K562 (cell line): ENCODE measurements around the gene PRKAR2B. TPM values are rescaled to one million over a fixed set of nuclear protein-coding genes. Genes with fewer than 3 reads are reported as not detected.

ENCODE experiments used
- BMI1 ChIP-seq: fragments of 150-350 bp; IDR thresholded peaks from 2 replicates; pipeline ENCODE4 v1.6.1; 2014; ENCODE audit warnings: low read length
- CBFB ChIP-seq: sonication (generic); formaldehyde crosslinking; IDR thresholded peaks from 2 replicates; pipeline ENCODE4 v1.4.0; 2020; ENCODE audit warnings: mild to moderate bottlenecking, missing genetic modification reagents
- ESRRB ChIP-seq: fragments of 250-450 bp; sonication (Bioruptor Pico); IDR thresholded peaks from 2 replicates; pipeline ENCODE4 v1.5.0; 2020; ENCODE audit warnings: mild to moderate bottlenecking, moderate library complexity, borderline replicate concordance
- KDM1A ChIP-seq, 2 experiments: fragments of 450-650 bp; IDR thresholded peaks; 2 replicates each; pipeline ENCODE4 v1.6.1; 2016; ENCODE audit warnings: mild to moderate bottlenecking in 2 of 2
- KHSRP ChIP-seq: fragments of 450-650 bp; IDR thresholded peaks from 2 replicates; pipeline ENCODE4 v1.6.1; 2017
- LARP7 ChIP-seq: fragments of 450-650 bp; IDR thresholded peaks from 2 replicates; pipeline ENCODE4 v1.6.1; 2016
- SRSF1 ChIP-seq: fragments of 200-400 bp; formaldehyde crosslinking; IDR thresholded peaks from 2 replicates; pipeline ENCODE4 v1.6.1; 2017; ENCODE audit warnings: mild to moderate bottlenecking, low read depth, low read length, moderate library complexity
- TSHZ1 ChIP-seq: fragments of 250-450 bp; sonication (Bioruptor Pico); IDR thresholded peaks from 2 replicates; pipeline ENCODE4 v1.4.0; 2020; ENCODE audit warnings: mild to moderate bottlenecking, moderate library complexity
- ZBTB40 ChIP-seq, 2 experiments: fragments of 450-650 bp in 1 of 2; sonication (generic) in 1 of 2; formaldehyde crosslinking in 1 of 2; IDR thresholded peaks; 2 replicates each; pipeline versions ENCODE4 v1.7.1 to v1.9.0; 2016 to 2022; ENCODE audit warnings: inconsistent platforms in 1 of 2, mild to moderate bottlenecking in 1 of 2, missing genetic modification reagents in 1 of 2
- ZNF165 ChIP-seq: fragments of 250-450 bp; sonication (Bioruptor Pico); IDR thresholded peaks from 2 replicates; pipeline ENCODE4 v1.4.0; 2020; ENCODE audit warnings: borderline replicate concordance
- ZNF311 ChIP-seq: fragments of 250-450 bp; sonication (Bioruptor Pico); IDR thresholded peaks from 2 replicates; pipeline ENCODE4 v1.4.0; 2020; ENCODE audit warnings: mild to moderate bottlenecking, moderate library complexity
- polyA plus RNA-seq, 8 experiments: library from polyadenylated mRNA; depleted of rRNA in 4 of 8; stranded (reverse) in 5 of 8; unstranded in 3 of 8; fragments of >200 nt; fragmentation: Nextera tagmentation in 2 of 8; fragmentation: Illumina TruSeq in 1 of 8; extraction: Ambion mirVana in 2 of 8; extraction: Trizol in 1 of 8; gene quantifications; 2 replicates each; pipeline versions ENCODE4 v1.2.1 to v1.2.3, GENCODE V29; 2011 to 2014; ENCODE audit warnings: inconsistent platforms in 1 of 8, missing spikeins in 1 of 8
- total RNA-seq, 7 experiments: library from RNA; depleted of rRNA in 6 of 7; stranded (reverse); fragments of >200 nt in 6 of 7; fragmentation: Illumina TruSeq in 2 of 7; extraction: Trizol in 2 of 7; gene quantifications; 2 replicates each; pipeline versions ENCODE4 v1.2.1 to v1.2.3, GENCODE V29; 2011 to 2021; ENCODE audit warnings: low replicate concordance in 1 of 7
- TF ChIP-seq, protein P1 (sequence below): IDR thresholded peaks from 2 replicates; pipeline ENCODE4 v1.6.1; 2012; ENCODE audit warnings: low read depth, low read length, improper control_type of control experiment, borderline replicate concordance
- TF ChIP-seq, protein P2 (sequence below), 2 experiments: fragments of 450-650 bp in 1 of 2; sonication (generic) in 1 of 2; formaldehyde crosslinking; conservative IDR thresholded peaks; 2 replicates each; pipeline versions ENCODE4 v1.4.0 to v1.8.1; 2020 to 2022; ENCODE audit warnings: mild to moderate bottlenecking in 1 of 2, missing genetic modification reagents in 1 of 2

The PRKAR2B gene
- total and polyA plus RNA-seq, 9 of the 15 experiments (the other 6 are each of a cell fraction or from before 2014, with no cell fraction given), result 59.0 to 173 (median 129) TPM

DNA sequence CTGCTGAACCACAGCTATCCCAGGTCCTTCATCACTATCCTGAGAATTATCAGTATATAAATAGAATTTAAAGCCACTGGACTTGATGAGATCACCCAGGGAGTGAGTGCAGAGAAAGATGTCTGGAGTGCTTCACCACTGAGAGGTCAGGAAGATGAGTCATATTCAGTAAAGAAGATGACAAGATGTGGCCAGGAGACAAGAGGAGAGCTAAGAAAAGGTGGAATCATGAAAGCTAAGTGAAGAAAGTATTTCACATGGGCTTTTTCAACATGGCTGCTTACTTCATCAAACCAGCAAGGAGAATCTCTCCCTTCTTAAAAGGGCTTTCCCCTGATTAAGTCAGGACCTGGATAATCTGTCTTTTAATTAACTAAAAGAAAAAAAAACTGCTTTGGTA, 9.1 kb upstream of the PRKAR2B start (continued):
- TF ChIP-seq ZBTB40 (IDR thresholded peaks at IDR 0.05) (no peak), ZBTB40 (CRISPR knock-in tag; IDR thresholded peaks at IDR 0.05) (no peak), BMI1 (no peak), KDM1A (IDR thresholded peaks at IDR 0.05) (peak; percentile 92 to 93), KHSRP (no peak), CBFB (no peak), LARP7 (no peak), ZNF165 (CRISPR knock-in tag) (no peak), ESRRB (no peak), TSHZ1 (CRISPR knock-in tag) (no peak), ZNF311 (CRISPR knock-in tag) (no peak), SRSF1 (no peak)
- TF ChIP-seq, protein P1, sequence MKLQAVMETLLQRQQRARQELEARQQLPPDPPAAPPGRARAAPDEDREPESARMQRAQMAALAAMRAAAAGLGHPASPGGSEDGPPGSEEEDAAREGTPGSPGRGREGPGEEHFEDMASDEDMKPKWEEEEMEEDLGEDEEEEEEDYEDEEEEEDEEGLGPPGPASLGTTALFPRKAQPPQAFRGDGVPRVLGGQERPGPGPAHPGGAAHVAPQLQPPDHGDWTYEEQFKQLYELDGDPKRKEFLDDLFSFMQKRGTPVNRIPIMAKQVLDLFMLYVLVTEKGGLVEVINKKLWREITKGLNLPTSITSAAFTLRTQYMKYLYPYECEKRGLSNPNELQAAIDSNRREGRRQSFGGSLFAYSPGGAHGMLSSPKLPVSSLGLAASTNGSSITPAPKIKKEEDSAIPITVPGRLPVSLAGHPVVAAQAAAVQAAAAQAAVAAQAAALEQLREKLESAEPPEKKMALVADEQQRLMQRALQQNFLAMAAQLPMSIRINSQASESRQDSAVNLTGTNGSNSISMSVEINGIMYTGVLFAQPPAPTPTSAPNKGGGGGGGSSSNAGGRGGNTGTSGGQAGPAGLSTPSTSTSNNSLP, result peak; percentile 77; the same call in 1 of the 2 replicates
- TF ChIP-seq, protein P2, sequence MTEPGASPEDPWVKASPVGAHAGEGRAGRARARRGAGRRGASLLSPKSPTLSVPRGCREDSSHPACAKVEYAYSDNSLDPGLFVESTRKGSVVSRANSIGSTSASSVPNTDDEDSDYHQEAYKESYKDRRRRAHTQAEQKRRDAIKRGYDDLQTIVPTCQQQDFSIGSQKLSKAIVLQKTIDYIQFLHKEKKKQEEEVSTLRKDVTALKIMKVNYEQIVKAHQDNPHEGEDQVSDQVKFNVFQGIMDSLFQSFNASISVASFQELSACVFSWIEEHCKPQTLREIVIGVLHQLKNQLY (CRISPR knock-in tag; conservative IDR thresholded peaks at IDR 0.05), result no peak
